ENCODE data around the gene STK36.

STK36 gene

DNA sequence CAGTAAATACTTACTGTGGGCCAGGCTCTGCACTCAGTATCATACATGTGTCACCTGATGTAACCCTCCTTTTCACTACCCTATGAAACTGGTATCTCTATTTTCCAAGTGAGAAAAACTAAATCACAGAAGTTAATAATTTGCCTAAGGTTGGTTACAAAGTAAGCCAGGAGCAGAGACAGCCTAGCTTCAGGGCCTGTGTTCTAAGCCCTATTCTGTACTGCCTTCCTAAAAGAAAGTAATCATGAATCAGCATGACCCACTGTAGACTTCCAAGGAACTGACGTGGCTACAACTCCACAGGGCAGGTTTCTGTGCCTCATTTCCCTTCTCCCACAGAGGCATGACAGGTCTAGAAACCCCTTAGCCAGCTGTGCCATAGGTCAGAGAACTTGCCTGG is 26.8 kb upstream of the STK36 start:
- peak overlapping the region; percentile 62 for H3K27ac Mint-ChIP-seq
- peak; percentile 68 to 75 for ATAC-seq (replicated peaks)
- H3K4me3 Mint-ChIP-seq = no peak overlapping the region
- no peaks in the 10 kb centered on the region for H3K9me3 Mint-ChIP-seq
- H3K27me3 Mint-ChIP-seq = no peaks in the 10 kb centered on the region
- DNase-seq = no peak
- H3K4me1 Mint-ChIP-seq = peaks cover 7 to 27% of the 10 kb centered on the region in 2 donors
- H3K36me3 Mint-ChIP-seq = peaks cover 39 to 52% of the 10 kb centered on the region in 2 donors

DNA sequence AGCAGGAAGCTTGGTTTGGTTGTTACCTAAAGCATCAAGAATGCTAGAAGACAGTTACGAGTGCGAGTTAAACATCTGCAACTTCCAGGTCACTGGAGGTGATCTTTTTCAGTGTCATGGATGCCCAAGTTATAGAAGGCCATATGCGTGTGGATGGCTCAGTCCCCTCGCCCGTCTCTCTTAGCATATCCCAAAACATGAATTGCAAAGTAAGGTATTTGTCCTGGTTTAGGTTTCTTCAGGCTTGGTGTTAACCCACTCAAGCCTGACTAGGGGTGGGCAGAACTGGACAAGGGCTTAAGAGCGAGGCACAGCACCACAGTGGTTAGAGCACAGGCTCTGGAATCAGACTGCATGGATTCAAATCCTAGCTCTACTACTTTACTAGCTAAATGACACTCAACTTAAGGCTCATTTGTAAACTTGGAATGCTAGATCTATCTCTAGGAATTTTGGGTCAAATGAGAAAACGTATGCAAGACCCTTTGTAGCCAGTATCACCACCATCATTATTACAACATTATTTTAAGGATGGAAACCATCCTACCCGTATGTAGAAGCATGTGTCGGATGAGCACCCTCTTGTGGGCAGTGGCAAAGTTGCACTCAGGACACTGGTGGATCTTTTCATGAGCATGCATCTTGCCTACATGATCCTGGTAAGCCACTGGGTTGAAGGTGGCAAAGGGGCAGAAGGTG is 23.6 kb upstream of the STK36 start:
- Mint-ChIP-seq H3K27ac (peak overlapping the region; percentile 68), H3K36me3 (peaks cover 37 to 55% of the 10 kb centered on the region in 2 donors), H3K4me3 (no peak overlapping the region), H3K27me3 (no peaks in the 10 kb centered on the region), H3K9me3 (no peaks in the 10 kb centered on the region), H3K4me1 (peaks cover 6 to 27% of the 10 kb centered on the region in 2 donors)
- ATAC-seq (replicated peaks) (peak; percentile 73 to 77), DNase-seq (peak; percentile 20)

DNA sequence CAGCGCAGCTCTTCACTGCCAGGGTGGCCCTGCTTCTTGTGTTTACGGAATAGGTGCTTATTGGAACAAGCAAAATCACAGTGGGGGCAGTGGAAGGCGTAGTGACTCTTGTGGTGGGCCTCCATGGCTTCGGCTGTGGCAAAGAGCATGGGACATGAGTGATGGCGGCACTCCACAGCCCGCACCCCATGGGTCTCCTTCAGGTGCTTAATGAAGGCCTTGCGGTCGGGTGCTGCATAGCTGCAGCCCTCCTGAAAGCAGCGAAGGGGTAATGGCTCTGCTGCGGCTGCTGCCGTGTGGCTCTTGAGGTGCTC is 23.1 kb upstream of the STK36 start:
- no peak for ATAC-seq (replicated peaks)
- Mint-ChIP-seq H3K4me1 (peaks cover 6 to 27% of the 10 kb centered on the region in 2 donors), H3K27me3 (no peaks in the 10 kb centered on the region), H3K9me3 (no peaks in the 10 kb centered on the region), H3K27ac (peak overlapping the region; percentile 68), H3K4me3 (no peak overlapping the region), H3K36me3 (peaks cover 37 to 55% of the 10 kb centered on the region in 2 donors)
- DNase-seq = no peak

DNA sequence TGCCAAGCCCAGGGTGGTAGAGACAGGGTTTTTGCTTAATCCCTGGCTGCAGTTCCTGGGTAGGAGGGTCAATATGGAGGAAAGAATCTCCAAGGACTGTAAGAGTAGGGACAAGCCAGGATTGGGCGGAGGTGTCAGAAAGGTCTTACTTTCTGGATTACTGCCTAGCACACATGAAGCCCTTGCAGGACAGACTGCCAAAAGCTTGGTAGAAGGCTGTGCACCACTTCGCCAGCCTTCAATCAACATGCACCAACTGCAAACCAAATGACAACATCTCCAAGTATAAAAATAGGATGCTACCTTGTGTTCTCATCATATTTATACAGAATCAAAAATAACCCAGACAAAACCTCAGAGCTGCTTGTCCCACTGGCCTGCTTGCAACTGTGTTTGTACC is 16.1 kb upstream of the STK36 start:
- DNase-seq (no peak), ATAC-seq (replicated peaks) (no peak)
- Mint-ChIP-seq H3K27ac (no peak overlapping the region), H3K4me1 (peaks cover 16 to 33% of the 10 kb centered on the region in 2 donors), H3K36me3 (peaks cover 18 to 42% of the 10 kb centered on the region in 2 donors), H3K27me3 (no peaks in the 10 kb centered on the region), H3K9me3 (no peaks in the 10 kb centered on the region), H3K4me3 (no peak overlapping the region)

DNA sequence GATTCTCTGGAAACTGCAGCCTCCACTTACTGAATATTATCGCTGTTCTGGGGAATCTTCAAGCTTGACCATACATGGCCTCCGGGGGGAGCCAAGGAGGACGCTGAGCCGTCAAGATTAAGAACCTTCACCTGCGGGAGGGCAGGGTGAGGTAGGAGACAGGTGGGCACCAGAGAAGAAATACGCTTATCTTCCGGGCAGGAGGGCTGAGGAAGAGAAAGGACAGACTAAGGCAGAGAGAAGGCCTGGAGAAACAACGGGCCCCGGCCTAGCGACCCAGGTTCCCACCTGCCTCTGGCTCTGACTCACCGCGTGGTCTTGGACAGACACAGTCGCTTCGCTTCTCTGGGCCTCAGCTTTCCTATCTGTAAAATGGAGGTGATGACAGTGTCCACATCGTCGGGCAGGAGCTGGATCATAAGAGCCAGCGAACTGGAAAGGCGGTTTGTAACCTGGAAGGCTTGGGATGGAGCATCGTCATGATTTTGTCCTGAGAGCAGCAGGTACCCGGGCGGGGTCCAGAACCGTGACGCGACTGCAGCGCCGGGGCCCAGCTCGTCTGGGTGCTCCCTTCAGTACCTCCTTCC is 13.1 kb upstream of the STK36 start:
- peaks cover 26 to 52% of the 10 kb centered on the region in 2 donors for H3K36me3 Mint-ChIP-seq
- H3K9me3 Mint-ChIP-seq = no peaks in the 10 kb centered on the region
- peak overlapping the region; percentile 93 for H3K27ac Mint-ChIP-seq
- H3K4me3 Mint-ChIP-seq = peak overlapping the region; percentile 91
- DNase-seq = peak; percentile 42
- H3K27me3 Mint-ChIP-seq = no peaks in the 10 kb centered on the region
- H3K4me1 Mint-ChIP-seq = peaks cover 23 to 54% of the 10 kb centered on the region in 2 donors
- ATAC-seq (replicated peaks) = peak; percentile 49 to 52

DNA sequence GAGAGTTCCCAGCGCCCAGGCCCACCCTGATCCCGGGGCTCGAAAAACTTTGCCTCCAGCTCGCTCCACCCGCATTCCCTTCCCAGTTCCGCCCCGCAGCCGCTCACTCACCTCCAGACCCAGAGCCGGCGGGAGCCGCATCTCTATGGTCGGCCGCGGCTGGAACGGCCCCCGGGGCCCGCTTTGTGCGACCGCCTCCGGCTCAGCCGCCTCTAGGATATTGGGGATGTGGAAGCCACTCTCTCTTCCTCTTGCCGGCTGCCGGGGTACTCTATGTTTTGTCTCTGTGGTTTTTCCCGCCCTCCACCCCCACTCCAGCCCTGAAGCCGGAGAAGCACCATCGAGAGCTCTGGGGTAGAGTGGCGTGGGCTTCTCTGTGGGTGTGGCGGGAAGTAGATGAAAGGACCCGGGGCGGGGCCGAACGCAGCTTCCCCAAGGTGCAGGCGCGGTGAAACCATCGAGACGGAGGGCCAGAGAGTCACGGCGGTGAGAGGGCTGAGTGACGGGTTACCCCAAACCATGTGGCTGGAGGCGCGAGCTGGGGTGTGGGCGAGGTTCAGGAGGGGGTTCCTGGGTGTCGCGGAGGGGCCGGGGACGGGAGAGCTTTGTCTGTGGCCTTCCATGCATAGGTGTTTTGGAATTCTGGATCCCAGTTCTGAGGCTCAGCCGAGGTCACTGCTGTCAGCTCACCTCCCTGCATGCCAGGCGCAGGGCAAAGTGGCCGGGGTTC is 12.5 kb upstream of the STK36 start, which contains the start of the genes BCS1L and ZNF142:
BCS1L (plus strand) TSS at position 426 of the 730 bp plus-strand sequence. CDS start 1,305 bp downstream, outside the sequence.
ZNF142 (minus strand) TSS at position 366 of the 730 bp plus-strand sequence. CDS start 3,194 bp downstream, outside the sequence.
- Mint-ChIP-seq H3K27ac (peak within 1 kb of the TSS; percentile 93), H3K9me3 (no peaks in the 10 kb centered on the region), H3K4me1 (peaks cover 23 to 54% of the 10 kb centered on the region in 2 donors), H3K36me3 (peaks cover 26 to 56% of the 10 kb centered on the region in 2 donors), H3K4me3 (peak within 1 kb of the TSS; percentile 91), H3K27me3 (no peaks in the 10 kb centered on the region)
- peak; percentile 97 to 98 for ATAC-seq (replicated peaks)
- peak; percentile 94 for DNase-seq

DNA sequence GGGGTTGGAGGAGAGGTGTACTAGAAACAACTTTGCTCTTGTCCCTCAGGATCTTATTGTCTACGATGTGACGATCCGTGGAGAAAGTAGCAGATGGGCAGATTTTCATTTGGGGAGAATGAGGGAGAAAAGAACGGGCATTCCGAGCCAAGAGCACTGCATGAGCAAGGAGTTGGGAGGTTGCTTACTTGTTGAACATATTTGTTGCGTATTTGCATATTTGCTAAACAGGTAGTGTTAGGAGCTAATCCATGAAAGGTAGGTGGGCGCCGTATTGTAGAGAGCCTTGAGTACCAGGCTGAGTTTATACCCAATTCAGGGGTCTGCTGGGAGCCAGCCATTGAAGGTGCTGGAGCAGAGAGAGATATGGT is 11.9 kb upstream of the STK36 start:
- Mint-ChIP-seq H3K4me3 (peak overlapping the region; percentile 91), H3K4me1 (peaks cover 23 to 54% of the 10 kb centered on the region in 2 donors), H3K36me3 (peaks cover 31 to 62% of the 10 kb centered on the region in 2 donors), H3K9me3 (no peaks in the 10 kb centered on the region), H3K27ac (peak overlapping the region; percentile 93), H3K27me3 (no peaks in the 10 kb centered on the region)
- ATAC-seq (replicated peaks) (no peak), DNase-seq (no peak)

DNA sequence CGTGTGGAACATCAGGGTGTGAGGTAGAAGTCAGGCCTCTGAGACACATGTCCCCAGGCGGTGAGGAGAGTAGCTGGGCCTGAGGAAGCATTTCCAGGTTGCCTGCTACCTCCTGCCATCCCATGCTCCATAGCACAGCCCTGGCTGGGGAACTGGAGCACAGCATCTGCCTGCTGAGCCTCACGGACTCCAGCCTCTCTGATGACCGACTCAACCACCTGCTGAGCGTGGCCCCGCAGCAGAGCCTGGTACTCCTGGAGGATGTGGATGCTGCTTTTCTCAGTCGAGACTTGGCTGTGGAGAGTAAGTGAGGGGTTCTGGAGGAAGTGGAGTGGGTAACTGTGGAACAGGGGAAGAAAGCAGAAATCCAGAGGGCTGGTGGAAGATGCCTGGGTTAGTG is 9.5 kb upstream of the STK36 start:
- Mint-ChIP-seq H3K27ac (no peak overlapping the region), H3K4me1 (peaks cover 20 to 48% of the 10 kb centered on the region in 2 donors), H3K9me3 (no peaks in the 10 kb centered on the region), H3K36me3 (peaks cover 42 to 66% of the 10 kb centered on the region in 2 donors), H3K27me3 (no peaks in the 10 kb centered on the region), H3K4me3 (no peak overlapping the region)
- no peak for ATAC-seq (replicated peaks)
- DNase-seq = no peak

DNA sequence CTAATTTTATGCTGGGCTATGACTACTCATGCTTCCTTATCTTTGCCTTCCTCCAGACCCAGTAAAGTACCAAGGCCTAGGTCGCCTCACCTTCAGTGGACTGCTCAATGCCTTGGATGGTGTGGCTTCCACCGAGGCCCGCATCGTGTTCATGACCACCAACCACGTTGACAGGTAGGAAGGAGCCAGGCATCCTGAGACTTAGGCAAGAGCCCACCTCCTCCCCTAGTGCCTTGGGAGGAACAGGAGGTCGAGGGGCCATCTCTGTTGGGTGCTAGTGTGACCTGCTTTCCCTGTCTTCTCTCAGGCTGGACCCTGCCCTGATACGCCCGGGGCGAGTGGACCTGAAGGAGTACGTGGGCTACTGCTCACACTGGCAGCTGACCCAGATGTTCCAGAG is 9.1 kb upstream of the STK36 start:
- Mint-ChIP-seq H3K9me3 (no peaks in the 10 kb centered on the region), H3K4me3 (no peak overlapping the region), H3K4me1 (peaks cover 18 to 44% of the 10 kb centered on the region in 2 donors), H3K27ac (no peak overlapping the region), H3K36me3 (peaks cover 41 to 63% of the 10 kb centered on the region in 2 donors), H3K27me3 (no peaks in the 10 kb centered on the region)
- DNase-seq = no peak
- ATAC-seq (replicated peaks) = no peak

DNA sequence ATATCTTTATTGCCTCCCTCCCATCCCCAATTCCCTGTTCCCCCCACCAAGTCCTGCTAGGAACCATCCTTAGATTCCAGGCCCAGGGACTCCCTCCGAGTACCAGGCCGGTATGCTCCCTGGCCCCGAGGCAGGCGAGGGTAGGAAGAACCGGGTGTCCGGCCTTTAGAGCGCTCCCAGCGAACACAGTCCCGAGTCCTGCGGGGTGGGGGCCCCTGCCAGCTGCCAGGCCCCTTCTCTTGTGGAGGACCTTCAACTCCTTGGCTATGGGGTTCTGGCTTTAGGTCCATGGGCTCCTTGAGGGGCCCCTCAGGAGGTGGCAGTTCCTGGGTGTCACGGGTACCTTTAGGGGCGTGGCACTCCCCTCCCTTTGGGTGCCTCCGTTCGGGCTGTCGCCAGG is 8.0 kb upstream of the STK36 start:
- no peak for ATAC-seq (replicated peaks)
- peaks cover 40 to 62% of the 10 kb centered on the region in 2 donors for H3K36me3 Mint-ChIP-seq
- H3K9me3 Mint-ChIP-seq = no peaks in the 10 kb centered on the region
- H3K4me1 Mint-ChIP-seq = peaks cover 17 to 34% of the 10 kb centered on the region in 2 donors
- DNase-seq = no peak
- no peaks in the 10 kb centered on the region for H3K27me3 Mint-ChIP-seq
- no peak overlapping the region for H3K4me3 Mint-ChIP-seq
- no peak overlapping the region for H3K27ac Mint-ChIP-seq

DNA sequence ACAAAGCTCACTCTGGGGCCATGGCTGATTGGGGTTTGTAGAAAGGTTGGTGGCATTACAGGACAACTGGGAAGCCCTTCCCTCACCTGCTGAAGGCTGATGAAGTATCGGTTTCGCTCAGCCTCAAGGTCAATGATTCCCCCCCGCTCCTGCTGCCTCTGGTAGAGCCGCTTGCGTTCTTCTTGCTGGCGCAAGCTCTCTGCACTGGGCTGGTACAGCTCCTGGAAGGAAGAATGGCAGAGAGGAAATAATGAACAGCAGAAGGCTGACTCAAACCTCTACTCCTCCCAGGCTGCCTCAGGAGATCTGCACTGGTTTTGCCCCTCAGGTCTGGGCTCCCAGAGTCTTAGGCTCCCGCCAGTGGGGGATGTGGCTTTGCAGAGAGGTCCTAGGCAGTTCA is 7.2 kb upstream of the STK36 start:
- DNase-seq = no peak
- H3K27me3 Mint-ChIP-seq = no peaks in the 10 kb centered on the region
- no peak for ATAC-seq (replicated peaks)
- no peaks in the 10 kb centered on the region for H3K9me3 Mint-ChIP-seq
- H3K4me3 Mint-ChIP-seq = no peak overlapping the region
- H3K27ac Mint-ChIP-seq = no peak overlapping the region
- H3K36me3 Mint-ChIP-seq = peaks cover 38 to 59% of the 10 kb centered on the region in 2 donors
- peaks cover 15 to 32% of the 10 kb centered on the region in 2 donors for H3K4me1 Mint-ChIP-seq

DNA sequence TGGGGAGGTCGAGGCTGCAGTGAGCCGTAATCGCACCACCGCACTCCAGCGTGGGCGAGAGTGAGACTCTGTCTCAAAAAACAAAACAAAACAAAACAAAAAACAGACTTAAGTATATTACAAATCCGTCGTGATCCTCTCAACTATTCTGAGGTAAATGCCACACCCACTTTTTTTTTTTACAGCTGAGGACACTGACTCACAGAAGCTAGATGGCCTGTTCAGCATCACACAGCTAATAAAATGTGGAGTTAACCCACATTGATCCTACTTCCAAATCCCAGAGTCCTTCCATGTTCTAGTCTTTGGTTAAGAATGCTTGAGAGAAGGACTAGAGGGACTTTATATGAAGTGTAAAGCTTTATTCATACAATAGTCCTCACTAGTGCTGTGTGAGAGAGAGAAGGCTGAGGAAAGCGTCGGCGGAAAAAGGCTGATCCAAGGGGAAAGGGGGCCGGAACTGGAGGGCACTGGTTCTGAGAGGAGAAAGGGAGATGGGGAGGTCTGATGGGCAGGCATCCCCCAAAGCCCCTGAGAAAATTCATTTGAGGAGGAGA is 711 bp upstream of the STK36 start:
- peaks cover 10 to 21% of the 10 kb centered on the region in 2 donors for H3K4me1 Mint-ChIP-seq
- H3K36me3 Mint-ChIP-seq = peaks cover 17 to 21% of the 10 kb centered on the region in 2 donors
- H3K4me3 Mint-ChIP-seq = peak overlapping the region; percentile 99 to 100
- no peak for ATAC-seq (replicated peaks)
- H3K27ac Mint-ChIP-seq = peak overlapping the region; percentile 97
- no peaks in the 10 kb centered on the region for H3K27me3 Mint-ChIP-seq
- no peak for DNase-seq
- no peaks in the 10 kb centered on the region for H3K9me3 Mint-ChIP-seq

DNA sequence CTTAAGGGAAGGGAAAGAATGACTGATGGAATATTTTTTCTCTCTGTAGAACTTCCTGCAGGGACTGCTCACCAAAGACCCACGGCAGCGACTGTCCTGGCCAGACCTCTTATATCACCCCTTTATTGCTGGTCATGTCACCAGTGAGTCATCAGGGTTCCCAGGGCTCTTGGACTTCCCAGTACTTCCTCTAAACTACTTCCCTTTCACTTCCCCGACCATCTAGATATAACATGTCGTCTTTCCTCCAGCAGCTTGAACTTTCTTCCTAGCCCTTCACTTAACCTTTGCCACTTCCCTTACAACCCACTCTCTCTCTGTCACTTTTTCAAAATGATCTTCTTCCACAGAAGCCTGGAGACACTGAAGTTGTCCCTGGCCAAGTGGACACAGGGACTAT is 7.2 kb downstream of the STK36 start:
- DNase-seq = no peak
- no peaks in the 10 kb centered on the region for H3K27me3 Mint-ChIP-seq
- H3K9me3 Mint-ChIP-seq = no peaks in the 10 kb centered on the region
- H3K4me3 Mint-ChIP-seq = no peak overlapping the region
- H3K27ac Mint-ChIP-seq = no peak overlapping the region
- no peak for ATAC-seq (replicated peaks)
- H3K4me1 Mint-ChIP-seq = peaks cover 4 to 6% of the 10 kb centered on the region in 2 donors
- H3K36me3 Mint-ChIP-seq = peaks cover 21 to 37% of the 10 kb centered on the region in 2 donors

DNA sequence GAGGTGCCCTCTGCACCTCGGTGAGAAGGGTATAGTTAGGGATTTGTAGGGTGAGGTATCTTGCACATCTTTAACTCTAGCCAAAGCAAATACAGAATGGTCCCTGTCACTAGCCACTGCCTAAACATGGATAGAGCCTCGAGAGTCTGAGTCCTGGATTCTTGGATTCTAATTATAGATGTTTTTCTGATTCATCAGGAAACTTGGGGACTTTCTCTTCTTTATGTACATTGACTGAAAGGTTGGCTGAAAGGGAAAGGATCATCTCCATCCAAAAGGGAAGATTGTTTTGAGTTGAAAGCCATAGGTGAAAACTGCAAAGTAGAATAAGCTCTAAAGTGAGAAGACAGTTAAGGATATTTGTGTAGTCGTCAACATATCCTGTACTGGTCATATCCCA is 8.2 kb downstream of the STK36 start:
- no peaks in the 10 kb centered on the region for H3K27me3 Mint-ChIP-seq
- DNase-seq (no peak), ATAC-seq (replicated peaks) (no peak)
- peaks cover 4 to 6% of the 10 kb centered on the region in 2 donors for H3K4me1 Mint-ChIP-seq
- no peak overlapping the region for H3K27ac Mint-ChIP-seq
- no peak overlapping the region for H3K4me3 Mint-ChIP-seq
- H3K36me3 Mint-ChIP-seq = peaks cover 21 to 40% of the 10 kb centered on the region in 2 donors
- H3K9me3 Mint-ChIP-seq = no peaks in the 10 kb centered on the region

Data from stimulated activated naive B cell treated with anti-CD40 and anti-IgM and Interleukin-4, amounts not matched to agents 10 μg/mL and 1 μg/mL and 100 μg/mL, for 72 hours (primary cell).